B cell (primary cell): ENCODE results near the gene C1orf105. TPM values are rescaled to one million over a fixed set of nuclear protein-coding genes. Genes with fewer than 3 reads are reported as not detected.

ENCODE experiments used
- ATAC-seq: fragments of 200-7000 bp; cut with Tn5 transposase; one replicate; pipeline ENCODE4 v1.10.0; 2021; ENCODE audit warnings: low read depth, mild to moderate bottlenecking, moderate number of reproducible peaks, moderate library complexity
- CTCF ChIA-PET: fragments of 350-600 bp; sonication (Branson Sonifier 250); formaldehyde crosslinking; loops from one replicate; lab custom pipeline; 2021; ENCODE audit warnings: antibody characterized with exemption, inconsistent platforms; lab: Charles Lee
- POLR2A ChIA-PET: fragments of 350-600 bp; sonication (Branson Sonifier 250); formaldehyde crosslinking; loops from one replicate; lab custom pipeline; 2021; ENCODE audit warnings: antibody characterized with exemption; lab: Charles Lee
- DNase-seq: peaks from one replicate; pipeline ENCODE4 v3.0.0; 2013
- H2AFZ ChIP-seq: 2 replicates; pipeline ENCODE4 v1.6.1; 2012; ENCODE audit warnings: mild to moderate bottlenecking, low read depth, low read length; ENCODE audit not compliant: insufficient read depth, poor library complexity, severe bottlenecking
- H3K27ac ChIP-seq, 2 donors: 1 replicate in 1 of 2; 2 replicates in 1 of 2; pipeline ENCODE4 v1.5.1; 2012 to 2013; ENCODE audit warnings: low read length in 2 of 2, mild to moderate bottlenecking in 2 of 2, moderate library complexity in 1 of 2
- H3K27me3 ChIP-seq, 4 experiments: fragments of 200-600 bp in 1 of 4; sonication (generic) in 1 of 4; replicated peaks in 1 of 4; 1 replicate in 2 of 4; 2 replicates in 2 of 4; pipeline versions ENCODE4 v1.6.1 to v1.7.0; 2013 to 2016; ENCODE audit warnings: low read length in 3 of 4, mild to moderate bottlenecking in 2 of 4, mixed read lengths in 1 of 4, moderate library complexity in 1 of 4; ENCODE audit not compliant: insufficient read depth in 4 of 4, control insufficient read depth in 3 of 4; ENCODE audit errors: control extremely low read depth in 1 of 4
- H3K36me3 ChIP-seq, 2 experiments: replicated peaks in 1 of 2; 1 replicate in 1 of 2; 2 replicates in 1 of 2; pipeline versions ENCODE4 v1.6.1 to v1.7.1; 2013; ENCODE audit warnings: low read length in 1 of 2; ENCODE audit not compliant: insufficient read depth in 2 of 2, control insufficient read depth in 1 of 2; ENCODE audit errors: control extremely low read depth in 1 of 2, extremely low read depth in 1 of 2
- H3K4me1 ChIP-seq, 2 donors: fragments of 200-600 bp in 1 of 2; sonication (generic) in 1 of 2; 1 replicate in 1 of 2; 2 replicates in 1 of 2; pipeline versions ENCODE4 v1.5.1 to v1.6.1; 2013 to 2017; ENCODE audit warnings: low read length in 2 of 2; ENCODE audit not compliant: control insufficient read depth in 2 of 2, insufficient read depth in 2 of 2
- H3K4me2 ChIP-seq: replicated peaks from 2 replicates; pipeline ENCODE3; 2012; ENCODE audit warnings: mild to moderate bottlenecking, low read depth, low read length; ENCODE audit not compliant: poor library complexity, severe bottlenecking
- H3K4me3 ChIP-seq, 5 experiments: fragments of 200-600 bp in 1 of 5; sonication (generic) in 1 of 5; 1 replicate in 3 of 5; 2 replicates in 2 of 5; pipeline versions ENCODE4 v1.5.1 to v1.7.0; 2011 to 2016; ENCODE audit warnings: low read length in 4 of 5, mild to moderate bottlenecking in 4 of 5, low read depth in 2 of 5, control low read depth in 1 of 5, moderate library complexity in 1 of 5; ENCODE audit not compliant: insufficient read depth in 1 of 5; ENCODE audit errors: control extremely low read depth in 1 of 5, extremely low read depth in 1 of 5
- H3K79me2 ChIP-seq: fragments of 200-600 bp; sonication (generic); one replicate; pipeline ENCODE4 v1.6.0; 2016; ENCODE audit warnings: low read length; ENCODE audit not compliant: control insufficient read depth, insufficient read depth
- H3K9ac ChIP-seq: fragments of 200-600 bp; sonication (generic); 2 replicates; pipeline ENCODE4 v1.6.1; 2017; ENCODE audit warnings: mild to moderate bottlenecking, low read length, moderate library complexity
- H3K9me3 ChIP-seq, 3 donors: one replicate each; pipeline versions ENCODE4 v1.6.1 to v1.7.1; 2013; ENCODE audit warnings: low read length in 2 of 3; ENCODE audit not compliant: control insufficient read depth in 2 of 3, insufficient read depth in 1 of 3; ENCODE audit errors: control extremely low read depth in 1 of 3
- H4K20me1 ChIP-seq: 2 replicates; pipeline ENCODE4 v1.6.0; 2012; ENCODE audit warnings: mild to moderate bottlenecking, low read length; ENCODE audit not compliant: insufficient read depth, control insufficient read depth, poor library complexity, severe bottlenecking
- H3K27ac Mint-ChIP-seq: one replicate; pipeline ENCODE4 v1.8.0; 2021; ENCODE audit warnings: mixed read lengths
- H3K27me3 Mint-ChIP-seq: one replicate; pipeline ENCODE4 v1.8.0; 2021; ENCODE audit warnings: mixed read lengths
- H3K4me1 Mint-ChIP-seq: one replicate; pipeline ENCODE4 v1.8.0; 2021; ENCODE audit warnings: mixed read lengths
- H3K4me3 Mint-ChIP-seq: one replicate; pipeline ENCODE4 v1.8.0; 2021; ENCODE audit warnings: mixed read lengths
- H3K9me3 Mint-ChIP-seq: one replicate; pipeline ENCODE4 v1.8.0; 2022; ENCODE audit warnings: mixed read lengths; ENCODE audit not compliant: insufficient read depth
- CTCF ChIP-seq: fragments of 200-600 bp; IDR thresholded peaks from one replicate; pipeline ENCODE4 v1.8.0; 2022; ENCODE audit warnings: antibody characterized with exemption, mild to moderate bottlenecking
- EZH2 ChIP-seq: IDR thresholded peaks from 2 replicates; pipeline ENCODE4 v1.6.1; 2012; ENCODE audit warnings: borderline replicate concordance, low read depth, mild to moderate bottlenecking, moderate library complexity, low read length; ENCODE audit not compliant: insufficient read depth, poor library complexity, severe bottlenecking
- WGBS: methylation state at CpG from one replicate; pipeline ENCODE4 v1.1.5; 2013; ENCODE audit warnings: missing lambda C conversion rate; ENCODE audit not compliant: insufficient coverage; 5-methylcytosine and 5-hydroxymethylcytosine counted together
- intact Hi-C: fragments of 100-400 bp; cut with micrococcal nuclease; formaldehyde crosslinking; loops from one replicate; pipeline ENCODE4 v1.10.0; 2022
- polyA plus RNA-seq: library from polyadenylated mRNA; depleted of rRNA; stranded (reverse); fragments of >200 nt; gene quantifications from 2 replicates; pipeline ENCODE4 v1.2.3, GENCODE V29; 2012
- total RNA-seq, 2 donors: library from RNA; stranded (reverse); fragments of 120-200 nt in 1 of 2; gene quantifications; 1 replicate in 1 of 2; 2 replicates in 1 of 2; pipeline versions ENCODE4 v1.2.3 to v1.2.4, GENCODE V29; 2013 to 2022

The C1orf105 gene
- total and polyA plus RNA-seq, 2 donors (not counting 1 experiment from before 2014, with no cell fraction given) = not detected

GRCh38 chr1:172400722-172401105, 19.8 kb upstream of the C1orf105 start:
- ATAC-seq (no peak), DNase-seq (no peak)
- Histone ChIP-seq H3K4me3 (no peak overlapping the region), H3K27me3 (no peaks in the 10 kb centered on the region), H3K27ac (no peak overlapping the region), H2AFZ (no peak overlapping the region), H3K9me3 (no peaks in the 10 kb centered on the region), H3K79me2 (peaks cover 4% of the 10 kb centered on the region), H3K4me2 (no peak overlapping the region), H4K20me1 (no peaks in the 10 kb centered on the region), H3K9ac (no peak overlapping the region), H3K36me3 (no peaks in the 10 kb centered on the region), H3K4me1 (peaks cover 28 to 32% of the 10 kb centered on the region in 2 donors)
- TF ChIP-seq EZH2 (no peak), CTCF (no peak)
- Mint-ChIP-seq H3K27ac (no peak overlapping the region), H3K27me3 (no peaks in the 10 kb centered on the region), H3K4me3 (no peak overlapping the region), H3K9me3 (no peaks in the 10 kb centered on the region), H3K4me1 (peaks cover 41% of the 10 kb centered on the region)
- 92% methylated on average over 1 of the region's 1 CpG for WGBS
- ChIA-PET CTCF (interaction anchor here (0.8 to 12.3 kb wide), 10 partner anchors 15 to 397 kb away, joined by 3 to 152 read pairs (median 16); no protein-coding TSS in a partner anchor), POLR2A (interaction anchor here (2.7 kb wide), 1 partner anchor 11 kb away, joined by 10 read pairs; no protein-coding TSS in a partner anchor)
- intact Hi-C loops = no loop called here

- H3K4me2 ChIP-seq = no peak overlapping the region
- no peak overlapping the region for H3K9ac ChIP-seq
- no peak overlapping the region for H3K27ac ChIP-seq
- peaks cover 4% of the 10 kb centered on the region for H3K79me2 ChIP-seq
- no peak overlapping the region for H2AFZ ChIP-seq
- TF ChIP-seq CTCF (no peak), EZH2 (no peak)
- Mint-ChIP-seq H3K27me3 (no peaks in the 10 kb centered on the region), H3K4me3 (no peak overlapping the region), H3K4me1 (peaks cover 35% of the 10 kb centered on the region), H3K9me3 (no peaks in the 10 kb centered on the region), H3K27ac (no peak overlapping the region)
- peaks cover 25 to 30% of the 10 kb centered on the region in 2 donors for H3K4me1 ChIP-seq
- ChIA-PET CTCF (interaction anchor here (0.7 to 12.3 kb wide), 7 partner anchors 14 to 398 kb away, joined by 3 to 152 read pairs (median 21); no protein-coding TSS in a partner anchor), POLR2A (no interaction called here)
- DNase-seq (no peak), ATAC-seq (no peak)
- intact Hi-C loops = no loop called here
- H3K4me3 ChIP-seq = no peak overlapping the region
- H3K9me3 ChIP-seq = no peaks in the 10 kb centered on the region
- no peaks in the 10 kb centered on the region for H4K20me1 ChIP-seq
- no peaks in the 10 kb centered on the region for H3K27me3 ChIP-seq
- H3K36me3 ChIP-seq = no peaks in the 10 kb centered on the region
Measured at GRCh38 chr1:172401477-172401876, 19.0 kb upstream of the C1orf105 start.
